Measurements from ENCODE around the gene SAMD1. TPM values are rescaled to one million over a fixed set of nuclear protein-coding genes. Genes with fewer than 3 reads are reported as not detected.

SAMD1 gene
- total and polyA plus RNA-seq, 9 of the 15 experiments (the other 6 are each of a cell fraction or from before 2014, with no cell fraction given) = 2.9 to 96.0 (median 43.5) TPM

DNA sequence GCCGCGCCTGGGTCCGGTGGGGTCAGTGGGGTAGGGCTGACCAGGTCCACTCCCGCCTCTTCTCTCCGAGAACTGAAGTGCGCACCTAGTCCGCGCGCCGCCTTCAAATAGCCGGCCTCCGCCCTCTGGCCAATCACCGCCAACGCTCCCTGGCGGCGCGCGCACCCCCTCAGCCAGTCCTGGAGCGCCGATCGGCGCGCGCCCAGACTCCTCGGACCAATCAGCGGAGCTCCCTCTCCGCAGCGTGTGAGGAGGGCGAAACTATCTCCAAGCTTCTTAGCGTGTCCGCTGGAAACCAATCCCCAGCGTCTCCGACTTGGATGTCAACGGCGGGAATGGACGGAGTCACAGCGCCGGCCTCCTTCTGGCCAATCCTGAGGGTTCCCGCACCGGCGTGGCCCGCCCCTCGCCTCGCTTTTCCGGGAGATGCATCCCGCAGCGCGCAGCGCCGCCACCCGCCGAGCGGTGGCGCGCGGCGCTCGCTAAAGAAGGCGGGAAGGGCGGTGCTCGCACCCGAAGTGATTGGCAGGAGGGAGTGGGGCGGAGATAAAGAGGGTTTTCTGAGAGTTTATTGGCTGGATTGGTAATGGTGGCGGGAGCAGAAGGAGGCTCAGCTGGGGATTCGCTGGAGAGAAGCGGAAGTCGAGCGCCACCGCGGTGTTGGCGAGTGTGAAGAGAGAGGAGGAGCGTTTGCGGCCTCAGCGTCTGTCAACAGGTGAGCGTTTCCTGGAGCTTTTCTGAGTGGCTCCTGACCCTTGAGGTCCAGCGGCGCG is 46.1 kb upstream of the SAMD1 start, which contains the start of gene ASF1B (continued):
- TF ChIP-seq WHSC1 (IDR thresholded peaks at IDR 0.05; ENCODE audit: low read length) (no peak), SRSF9 (IDR thresholded peaks at IDR 0.05; ENCODE audit: borderline replicate concordance, low read depth, low read length) (no peak), ELF1 (tag; IDR thresholded peaks at IDR 0.05) (peak; percentile 85), ZKSCAN3 (CRISPR knock-in tag; IDR thresholded peaks at IDR 0.05) (no peak), SMAD4 (CRISPR knock-in tag; conservative IDR thresholded peaks at IDR 0.05) (no peak), NONO (IDR thresholded peaks at IDR 0.05; ENCODE audit: low read depth in 2 of 2, low read length in 1 of 2) (no peak; a peak in 1 of 4 replicates), C11orf30 (IDR thresholded peaks at IDR 0.05; ENCODE audit: low read depth) (peak; percentile 78), MYBL2 (IDR thresholded peaks at IDR 0.05; ENCODE audit: low read depth) (no peak; the same call in 1 of the 2 replicates), MYBL2 (CRISPR knock-in tag; IDR thresholded peaks at IDR 0.05; ENCODE audit: borderline replicate concordance) (no peak), NR2C1 (IDR thresholded peaks at IDR 0.05) (peak; percentile 35; the same call in 1 of the 2 replicates), NR2C1 (tag; IDR thresholded peaks at IDR 0.05) (peak; percentile 45; the same call in 1 of the 2 replicates), NFRKB (IDR thresholded peaks at IDR 0.05; ENCODE audit: low read depth) (peak; percentile 79; the same call in 1 of the 2 replicates), DDX20 (tag; IDR thresholded peaks at IDR 0.05; ENCODE audit: low read depth) (no peak)
- TF ChIP-seq, protein P1, sequence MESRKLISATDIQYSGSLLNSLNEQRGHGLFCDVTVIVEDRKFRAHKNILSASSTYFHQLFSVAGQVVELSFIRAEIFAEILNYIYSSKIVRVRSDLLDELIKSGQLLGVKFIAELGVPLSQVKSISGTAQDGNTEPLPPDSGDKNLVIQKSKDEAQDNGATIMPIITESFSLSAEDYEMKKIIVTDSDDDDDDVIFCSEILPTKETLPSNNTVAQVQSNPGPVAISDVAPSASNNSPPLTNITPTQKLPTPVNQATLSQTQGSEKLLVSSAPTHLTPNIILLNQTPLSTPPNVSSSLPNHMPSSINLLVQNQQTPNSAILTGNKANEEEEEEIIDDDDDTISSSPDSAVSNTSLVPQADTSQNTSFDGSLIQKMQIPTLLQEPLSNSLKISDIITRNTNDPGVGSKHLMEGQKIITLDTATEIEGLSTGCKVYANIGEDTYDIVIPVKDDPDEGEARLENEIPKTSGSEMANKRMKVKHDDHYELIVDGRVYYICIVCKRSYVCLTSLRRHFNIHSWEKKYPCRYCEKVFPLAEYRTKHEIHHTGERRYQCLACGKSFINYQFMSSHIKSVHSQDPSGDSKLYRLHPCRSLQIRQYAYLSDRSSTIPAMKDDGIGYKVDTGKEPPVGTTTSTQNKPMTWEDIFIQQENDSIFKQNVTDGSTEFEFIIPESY (CRISPR knock-in tag; IDR thresholded peaks at IDR 0.05) = no peak
- TF ChIP-seq, protein P2, sequence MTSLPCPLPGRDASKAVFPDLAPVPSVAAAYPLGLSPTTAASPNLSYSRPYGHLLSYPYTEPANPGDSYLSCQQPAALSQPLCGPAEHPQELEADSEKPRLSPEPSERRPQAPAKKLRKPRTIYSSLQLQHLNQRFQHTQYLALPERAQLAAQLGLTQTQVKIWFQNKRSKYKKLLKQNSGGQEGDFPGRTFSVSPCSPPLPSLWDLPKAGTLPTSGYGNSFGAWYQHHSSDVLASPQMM (CRISPR knock-in tag; IDR thresholded peaks at IDR 0.05) = no peak
- TF ChIP-seq, protein P3, sequence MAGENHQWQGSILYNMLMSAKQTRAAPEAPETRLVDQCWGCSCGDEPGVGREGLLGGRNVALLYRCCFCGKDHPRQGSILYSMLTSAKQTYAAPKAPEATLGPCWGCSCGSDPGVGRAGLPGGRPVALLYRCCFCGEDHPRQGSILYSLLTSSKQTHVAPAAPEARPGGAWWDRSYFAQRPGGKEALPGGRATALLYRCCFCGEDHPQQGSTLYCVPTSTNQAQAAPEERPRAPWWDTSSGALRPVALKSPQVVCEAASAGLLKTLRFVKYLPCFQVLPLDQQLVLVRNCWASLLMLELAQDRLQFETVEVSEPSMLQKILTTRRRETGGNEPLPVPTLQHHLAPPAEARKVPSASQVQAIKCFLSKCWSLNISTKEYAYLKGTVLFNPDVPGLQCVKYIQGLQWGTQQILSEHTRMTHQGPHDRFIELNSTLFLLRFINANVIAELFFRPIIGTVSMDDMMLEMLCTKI (IDR thresholded peaks at IDR 0.05; ENCODE audit: partially characterized antibody) = no peak
- TF ChIP-seq, protein P4, sequence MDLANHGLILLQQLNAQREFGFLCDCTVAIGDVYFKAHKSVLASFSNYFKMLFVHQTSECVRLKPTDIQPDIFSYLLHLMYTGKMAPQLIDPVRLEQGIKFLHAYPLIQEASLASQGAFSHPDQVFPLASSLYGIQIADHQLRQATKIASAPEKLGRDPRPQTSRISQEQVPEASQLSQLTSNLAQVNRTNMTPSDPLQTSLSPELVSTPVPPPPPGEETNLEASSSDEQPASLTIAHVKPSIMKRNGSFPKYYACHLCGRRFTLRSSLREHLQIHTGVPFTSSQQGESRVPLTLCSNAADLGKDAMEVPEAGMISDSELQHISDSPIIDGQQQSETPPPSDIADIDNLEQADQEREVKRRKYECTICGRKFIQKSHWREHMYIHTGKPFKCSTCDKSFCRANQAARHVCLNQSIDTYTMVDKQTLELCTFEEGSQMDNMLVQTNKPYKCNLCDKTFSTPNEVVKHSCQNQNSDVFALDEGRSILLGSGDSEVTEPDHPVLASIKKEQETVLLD (IDR thresholded peaks at IDR 0.05) = no peak
- TF ChIP-seq, protein P5, sequence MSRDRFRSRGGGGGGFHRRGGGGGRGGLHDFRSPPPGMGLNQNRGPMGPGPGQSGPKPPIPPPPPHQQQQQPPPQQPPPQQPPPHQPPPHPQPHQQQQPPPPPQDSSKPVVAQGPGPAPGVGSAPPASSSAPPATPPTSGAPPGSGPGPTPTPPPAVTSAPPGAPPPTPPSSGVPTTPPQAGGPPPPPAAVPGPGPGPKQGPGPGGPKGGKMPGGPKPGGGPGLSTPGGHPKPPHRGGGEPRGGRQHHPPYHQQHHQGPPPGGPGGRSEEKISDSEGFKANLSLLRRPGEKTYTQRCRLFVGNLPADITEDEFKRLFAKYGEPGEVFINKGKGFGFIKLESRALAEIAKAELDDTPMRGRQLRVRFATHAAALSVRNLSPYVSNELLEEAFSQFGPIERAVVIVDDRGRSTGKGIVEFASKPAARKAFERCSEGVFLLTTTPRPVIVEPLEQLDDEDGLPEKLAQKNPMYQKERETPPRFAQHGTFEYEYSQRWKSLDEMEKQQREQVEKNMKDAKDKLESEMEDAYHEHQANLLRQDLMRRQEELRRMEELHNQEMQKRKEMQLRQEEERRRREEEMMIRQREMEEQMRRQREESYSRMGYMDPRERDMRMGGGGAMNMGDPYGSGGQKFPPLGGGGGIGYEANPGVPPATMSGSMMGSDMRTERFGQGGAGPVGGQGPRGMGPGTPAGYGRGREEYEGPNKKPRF (IDR thresholded peaks at IDR 0.05; ENCODE audit: low read depth, low read length) = no peak
- TF ChIP-seq, protein P6, sequence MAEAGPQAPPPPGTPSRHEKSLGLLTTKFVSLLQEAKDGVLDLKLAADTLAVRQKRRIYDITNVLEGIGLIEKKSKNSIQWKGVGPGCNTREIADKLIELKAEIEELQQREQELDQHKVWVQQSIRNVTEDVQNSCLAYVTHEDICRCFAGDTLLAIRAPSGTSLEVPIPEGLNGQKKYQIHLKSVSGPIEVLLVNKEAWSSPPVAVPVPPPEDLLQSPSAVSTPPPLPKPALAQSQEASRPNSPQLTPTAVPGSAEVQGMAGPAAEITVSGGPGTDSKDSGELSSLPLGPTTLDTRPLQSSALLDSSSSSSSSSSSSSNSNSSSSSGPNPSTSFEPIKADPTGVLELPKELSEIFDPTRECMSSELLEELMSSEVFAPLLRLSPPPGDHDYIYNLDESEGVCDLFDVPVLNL (CRISPR knock-in tag; IDR thresholded peaks at IDR 0.05; ENCODE audit: low read depth) = peak; percentile 98
